Measurements from ENCODE around the gene BRI3. TPM values are rescaled to one million over a fixed set of nuclear protein-coding genes. Genes with fewer than 3 reads are reported as not detected.

Gene BRI3, protein sequence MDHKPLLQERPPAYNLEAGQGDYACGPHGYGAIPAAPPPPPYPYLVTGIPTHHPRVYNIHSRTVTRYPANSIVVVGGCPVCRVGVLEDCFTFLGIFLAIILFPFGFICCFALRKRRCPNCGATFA
- polyA plus RNA-seq (2013, experiment 1 of 2) = 95.3 TPM
- 94.4 TPM for polyA plus RNA-seq (2013, experiment 2 of 2)

GRCh38 chr7:98280791-98281756 is at the start of gene BRI3:
Gene BRI3 (plus strand): TSS chr7:98281686. CDS start chr7:98281796, 110 bp downstream.
- peak; percentile 94 for DNase-seq
- no peak within 1 kb of the TSS for H2AK5ac ChIP-seq (ENCODE audit: low read length)
- H3K9ac ChIP-seq (ENCODE audit: low read length) = peak within 1 kb of the TSS; percentile 89
- no peak within 1 kb of the TSS for H2BK15ac ChIP-seq (replicated peaks; ENCODE audit: low read depth)
- H3K36me3 ChIP-seq (ENCODE audit: control insufficient read depth, insufficient read depth, low read length) = no peaks in the 10 kb centered on the region
- H3K18ac ChIP-seq (ENCODE audit: low read length) = peak within 1 kb of the TSS; percentile 92
- H3K27me3 ChIP-seq (ENCODE audit: insufficient read depth, low read length, poor library complexity) = no peaks in the 10 kb centered on the region
- peaks cover 4% of the 10 kb centered on the region for H3K4me1 ChIP-seq (ENCODE audit: control insufficient read depth, low read depth, low read length)
- WGBS (ENCODE audit: extremely low coverage, insufficient coverage, low lambda C conversion rate) = no CpG with 5 or more reads among the region's 92 CpGs
- peak within 1 kb of the TSS; percentile 82 for H3K56ac ChIP-seq (ENCODE audit: low read length)
- H4K5ac ChIP-seq (ENCODE audit: low read length) = no peak within 1 kb of the TSS
- no peak within 1 kb of the TSS for H3K27ac ChIP-seq (ENCODE audit: low read depth, low read length)
- H3K23ac ChIP-seq (ENCODE audit: low read length) = peak within 1 kb of the TSS; percentile 66
- peaks cover 23% of the 10 kb centered on the region for H3K79me1 ChIP-seq (ENCODE audit: low read length)
- H2BK120ac ChIP-seq (ENCODE audit: low read depth, low read length) = peak within 1 kb of the TSS; percentile 63
- no peak within 1 kb of the TSS for H2BK5ac ChIP-seq (ENCODE audit: low read length)
- peaks cover 11% of the 10 kb centered on the region for H3K79me2 ChIP-seq (ENCODE audit: control insufficient read depth, insufficient read depth, low read length)
- H4K8ac ChIP-seq (ENCODE audit: low read depth, low read length) = no peak within 1 kb of the TSS
- H3K4me3 ChIP-seq (ENCODE audit: low read length) = peak within 1 kb of the TSS; percentile 77
- peak within 1 kb of the TSS; percentile 95 for H3K4me2 ChIP-seq (ENCODE audit: low read length)
- H3K4ac ChIP-seq (ENCODE audit: low read depth, low read length) = peak within 1 kb of the TSS; percentile 91

GRCh38 chr7:98232263-98232585 is 49.3 kb upstream of the BRI3 start:
- Histone ChIP-seq H2BK5ac (ENCODE audit: low read length) (no peak overlapping the region), H3K79me2 (ENCODE audit: control insufficient read depth, insufficient read depth, low read length) (no peaks in the 10 kb centered on the region), H3K79me1 (ENCODE audit: low read length) (no peaks in the 10 kb centered on the region), H3K56ac (ENCODE audit: low read length) (no peak overlapping the region), H3K4me3 (ENCODE audit: low read length) (no peak overlapping the region), H4K8ac (ENCODE audit: low read depth, low read length) (no peak overlapping the region), H3K4me2 (ENCODE audit: low read length) (no peak overlapping the region), H3K27ac (ENCODE audit: low read depth, low read length) (no peak overlapping the region), H2AK5ac (ENCODE audit: low read length) (no peak overlapping the region), H3K9ac (ENCODE audit: low read length) (no peak overlapping the region), H3K27me3 (ENCODE audit: insufficient read depth, low read length, poor library complexity) (no peaks in the 10 kb centered on the region), H3K36me3 (ENCODE audit: control insufficient read depth, insufficient read depth, low read length) (no peaks in the 10 kb centered on the region), H4K5ac (ENCODE audit: low read length) (no peak overlapping the region), H2BK15ac (replicated peaks; ENCODE audit: low read depth) (no peak overlapping the region), H3K23ac (ENCODE audit: low read length) (no peak overlapping the region), H3K18ac (ENCODE audit: low read length) (no peak overlapping the region), H2BK120ac (ENCODE audit: low read depth, low read length) (no peak overlapping the region), H3K4me1 (ENCODE audit: control insufficient read depth, low read depth, low read length) (no peaks in the 10 kb centered on the region), H3K4ac (ENCODE audit: low read depth, low read length) (no peak overlapping the region)
- DNase-seq = no peak
- WGBS (ENCODE audit: extremely low coverage, insufficient coverage, low lambda C conversion rate) = no CpG with 5 or more reads among the region's 8 CpGs

- no peak overlapping the region for H2BK120ac ChIP-seq (ENCODE audit: low read depth, low read length)
- no peaks in the 10 kb centered on the region for H3K4me1 ChIP-seq (ENCODE audit: control insufficient read depth, low read depth, low read length)
- H2AK5ac ChIP-seq (ENCODE audit: low read length) = no peak overlapping the region
- no peaks in the 10 kb centered on the region for H3K79me1 ChIP-seq (ENCODE audit: low read length)
- H3K23ac ChIP-seq (ENCODE audit: low read length) = no peak overlapping the region
- H3K4me2 ChIP-seq (ENCODE audit: low read length) = no peak overlapping the region
- no peak overlapping the region for H2BK15ac ChIP-seq (replicated peaks; ENCODE audit: low read depth)
- no peak overlapping the region for H3K56ac ChIP-seq (ENCODE audit: low read length)
- no peak overlapping the region for H3K4ac ChIP-seq (ENCODE audit: low read depth, low read length)
- no peak overlapping the region for H3K18ac ChIP-seq (ENCODE audit: low read length)
- H4K8ac ChIP-seq (ENCODE audit: low read depth, low read length) = no peak overlapping the region
- H4K5ac ChIP-seq (ENCODE audit: low read length) = no peak overlapping the region
- no peak for DNase-seq
- H2BK5ac ChIP-seq (ENCODE audit: low read length) = no peak overlapping the region
- no CpG with 5 or more reads among the region's 16 CpGs for WGBS (ENCODE audit: extremely low coverage, insufficient coverage, low lambda C conversion rate)
- no peak overlapping the region for H3K4me3 ChIP-seq (ENCODE audit: low read length)
- no peaks in the 10 kb centered on the region for H3K27me3 ChIP-seq (ENCODE audit: insufficient read depth, low read length, poor library complexity)
- H3K36me3 ChIP-seq (ENCODE audit: control insufficient read depth, insufficient read depth, low read length) = no peaks in the 10 kb centered on the region
- H3K9ac ChIP-seq (ENCODE audit: low read length) = no peak overlapping the region
- H3K79me2 ChIP-seq (ENCODE audit: control insufficient read depth, insufficient read depth, low read length) = no peaks in the 10 kb centered on the region
- H3K27ac ChIP-seq (ENCODE audit: low read depth, low read length) = no peak overlapping the region
Measured at GRCh38 chr7:98232799-98233198, 48.7 kb upstream of the BRI3 start.

- no peak for DNase-seq
- H3K4ac ChIP-seq (ENCODE audit: low read depth, low read length) = no peak overlapping the region
Measured at GRCh38 chr7:98233219-98234070, 48.0 kb upstream of the BRI3 start.

GRCh38 chr7:98234429-98235147 is 46.9 kb upstream of the BRI3 start:
- H3K23ac ChIP-seq (ENCODE audit: low read length) = no peak overlapping the region
- H3K18ac ChIP-seq (ENCODE audit: low read length) = no peak overlapping the region
- no peak overlapping the region for H2BK15ac ChIP-seq (replicated peaks; ENCODE audit: low read depth)
- no peak overlapping the region for H3K27ac ChIP-seq (ENCODE audit: low read depth, low read length)
- no peak for DNase-seq
- H3K4ac ChIP-seq (ENCODE audit: low read depth, low read length) = no peak overlapping the region
- no peak overlapping the region for H2AK5ac ChIP-seq (ENCODE audit: low read length)
- no peak overlapping the region for H2BK120ac ChIP-seq (ENCODE audit: low read depth, low read length)
- no peak overlapping the region for H2BK5ac ChIP-seq (ENCODE audit: low read length)
- H3K4me1 ChIP-seq (ENCODE audit: control insufficient read depth, low read depth, low read length) = no peaks in the 10 kb centered on the region
- H3K56ac ChIP-seq (ENCODE audit: low read length) = no peak overlapping the region
- no CpG with 5 or more reads among the region's 10 CpGs for WGBS (ENCODE audit: extremely low coverage, insufficient coverage, low lambda C conversion rate)
- H3K79me1 ChIP-seq (ENCODE audit: low read length) = no peaks in the 10 kb centered on the region
- H4K5ac ChIP-seq (ENCODE audit: low read length) = no peak overlapping the region
- no peaks in the 10 kb centered on the region for H3K27me3 ChIP-seq (ENCODE audit: insufficient read depth, low read length, poor library complexity)
- no peak overlapping the region for H3K4me2 ChIP-seq (ENCODE audit: low read length)
- no peaks in the 10 kb centered on the region for H3K79me2 ChIP-seq (ENCODE audit: control insufficient read depth, insufficient read depth, low read length)
- H3K4me3 ChIP-seq (ENCODE audit: low read length) = no peak overlapping the region
- H4K8ac ChIP-seq (ENCODE audit: low read depth, low read length) = no peak overlapping the region
- H3K9ac ChIP-seq (ENCODE audit: low read length) = no peak overlapping the region
- H3K36me3 ChIP-seq (ENCODE audit: control insufficient read depth, insufficient read depth, low read length) = no peaks in the 10 kb centered on the region

More at GRCh38 chr7:98233219-98234070, 48.0 kb upstream of the BRI3 start:
- Histone ChIP-seq H3K23ac (ENCODE audit: low read length) (no peak overlapping the region), H3K27ac (ENCODE audit: low read depth, low read length) (no peak overlapping the region), H4K8ac (ENCODE audit: low read depth, low read length) (no peak overlapping the region), H2BK5ac (ENCODE audit: low read length) (no peak overlapping the region), H3K18ac (ENCODE audit: low read length) (no peak overlapping the region), H3K4me1 (ENCODE audit: control insufficient read depth, low read depth, low read length) (no peaks in the 10 kb centered on the region), H3K79me2 (ENCODE audit: control insufficient read depth, insufficient read depth, low read length) (no peaks in the 10 kb centered on the region), H3K79me1 (ENCODE audit: low read length) (no peaks in the 10 kb centered on the region), H3K27me3 (ENCODE audit: insufficient read depth, low read length, poor library complexity) (no peaks in the 10 kb centered on the region), H3K4me2 (ENCODE audit: low read length) (no peak overlapping the region), H2BK15ac (replicated peaks; ENCODE audit: low read depth) (no peak overlapping the region), H4K5ac (ENCODE audit: low read length) (no peak overlapping the region), H3K9ac (ENCODE audit: low read length) (no peak overlapping the region), H3K56ac (ENCODE audit: low read length) (no peak overlapping the region), H3K36me3 (ENCODE audit: control insufficient read depth, insufficient read depth, low read length) (no peaks in the 10 kb centered on the region), H2AK5ac (ENCODE audit: low read length) (no peak overlapping the region), H3K4me3 (ENCODE audit: low read length) (no peak overlapping the region), H2BK120ac (ENCODE audit: low read depth, low read length) (no peak overlapping the region)
- WGBS (ENCODE audit: extremely low coverage, insufficient coverage, low lambda C conversion rate) = no CpG with 5 or more reads among the region's 32 CpGs

Measured in mesendoderm (in vitro differentiated cells).